ENCODE results near the gene TCIRG1. TPM values are rescaled to one million over a fixed set of nuclear protein-coding genes. Genes with fewer than 3 reads are reported as not detected.
"Not testable (repeated sequence)": the region's sequence is repeated elsewhere in the genome, so short reads cannot be mapped to it uniquely, and the experiment has no call there.

TCIRG1 gene
- total and polyA plus RNA-seq, 2 experiments from 2014 or later: 19.4 to 55.8 TPM

DNA sequence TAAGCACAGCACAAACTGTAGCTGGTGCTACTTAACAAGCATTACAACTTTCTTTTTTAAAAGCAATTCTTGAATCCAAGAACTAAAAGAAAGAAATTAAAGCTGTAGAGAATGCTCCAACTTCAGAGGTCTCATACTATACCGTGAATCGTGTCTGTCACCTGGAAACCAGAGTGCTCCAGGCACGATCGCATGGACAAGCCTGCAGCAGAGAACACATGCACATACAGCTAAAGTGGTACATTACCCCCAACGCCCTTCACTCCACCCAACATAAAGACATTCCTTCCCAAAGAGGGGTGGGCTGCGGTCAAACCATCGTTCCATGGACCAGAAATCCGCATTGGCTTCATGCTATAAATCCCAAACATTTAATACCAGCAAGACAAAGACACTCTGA is 50.9 kb downstream of the TCIRG1 start:
- peaks cover 3% of the 10 kb centered on the region for H3K36me3 ChIP-seq
- H3K27ac ChIP-seq: no peak overlapping the region
- TF ChIP-seq, protein P1, sequence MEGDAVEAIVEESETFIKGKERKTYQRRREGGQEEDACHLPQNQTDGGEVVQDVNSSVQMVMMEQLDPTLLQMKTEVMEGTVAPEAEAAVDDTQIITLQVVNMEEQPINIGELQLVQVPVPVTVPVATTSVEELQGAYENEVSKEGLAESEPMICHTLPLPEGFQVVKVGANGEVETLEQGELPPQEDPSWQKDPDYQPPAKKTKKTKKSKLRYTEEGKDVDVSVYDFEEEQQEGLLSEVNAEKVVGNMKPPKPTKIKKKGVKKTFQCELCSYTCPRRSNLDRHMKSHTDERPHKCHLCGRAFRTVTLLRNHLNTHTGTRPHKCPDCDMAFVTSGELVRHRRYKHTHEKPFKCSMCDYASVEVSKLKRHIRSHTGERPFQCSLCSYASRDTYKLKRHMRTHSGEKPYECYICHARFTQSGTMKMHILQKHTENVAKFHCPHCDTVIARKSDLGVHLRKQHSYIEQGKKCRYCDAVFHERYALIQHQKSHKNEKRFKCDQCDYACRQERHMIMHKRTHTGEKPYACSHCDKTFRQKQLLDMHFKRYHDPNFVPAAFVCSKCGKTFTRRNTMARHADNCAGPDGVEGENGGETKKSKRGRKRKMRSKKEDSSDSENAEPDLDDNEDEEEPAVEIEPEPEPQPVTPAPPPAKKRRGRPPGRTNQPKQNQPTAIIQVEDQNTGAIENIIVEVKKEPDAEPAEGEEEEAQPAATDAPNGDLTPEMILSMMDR (IDR thresholded peaks at IDR 0.05; ENCODE audit: low read depth, low read length): no peak

DNA sequence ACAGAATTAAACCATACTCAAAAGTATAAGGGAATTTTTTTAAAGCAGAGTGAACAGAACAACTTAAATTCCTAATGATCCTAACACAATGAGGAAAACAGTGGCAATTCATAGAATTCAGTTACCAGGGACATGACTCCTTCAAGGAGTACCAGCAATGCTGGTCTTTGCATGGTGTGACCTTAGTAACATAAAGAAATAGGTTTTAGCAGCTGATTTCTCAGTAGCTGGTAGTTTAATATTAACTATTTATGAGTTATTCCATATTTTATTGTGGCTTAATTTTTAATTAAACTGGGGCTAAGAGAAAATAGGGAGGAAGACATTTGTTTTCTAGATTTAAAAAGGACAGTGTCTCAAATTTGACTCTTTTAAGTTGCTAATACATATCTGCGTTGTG is 51.5 kb downstream of the TCIRG1 start:
- H3K9me3 ChIP-seq (ENCODE audit: low read depth): no peaks in the 10 kb centered on the region
- peaks cover 3% of the 10 kb centered on the region for H3K36me3 ChIP-seq
- H3K4me1 ChIP-seq (ENCODE audit: low read depth): peaks cover 3% of the 10 kb centered on the region
- no peak overlapping the region for H3K4me3 ChIP-seq
- TF ChIP-seq, protein P1 (IDR thresholded peaks at IDR 0.05; ENCODE audit: low read depth, low read length): no peak
- DNase-seq (ENCODE audit: low read depth in 1 of 2, low spot score in 1 of 2): no peak
- H3K27me3 ChIP-seq: no peaks in the 10 kb centered on the region
- H3K27ac ChIP-seq: no peak overlapping the region

More for the DNA sequence above, 50.9 kb downstream of the TCIRG1 start:
- H3K27me3 ChIP-seq: no peaks in the 10 kb centered on the region
- peaks cover 3% of the 10 kb centered on the region for H3K4me1 ChIP-seq (ENCODE audit: low read depth)
- DNase-seq (ENCODE audit: low read depth in 1 of 2, low spot score in 1 of 2): no peak
- no peak overlapping the region for H3K4me3 ChIP-seq
- H3K9me3 ChIP-seq (ENCODE audit: low read depth): no peaks in the 10 kb centered on the region

DNA sequence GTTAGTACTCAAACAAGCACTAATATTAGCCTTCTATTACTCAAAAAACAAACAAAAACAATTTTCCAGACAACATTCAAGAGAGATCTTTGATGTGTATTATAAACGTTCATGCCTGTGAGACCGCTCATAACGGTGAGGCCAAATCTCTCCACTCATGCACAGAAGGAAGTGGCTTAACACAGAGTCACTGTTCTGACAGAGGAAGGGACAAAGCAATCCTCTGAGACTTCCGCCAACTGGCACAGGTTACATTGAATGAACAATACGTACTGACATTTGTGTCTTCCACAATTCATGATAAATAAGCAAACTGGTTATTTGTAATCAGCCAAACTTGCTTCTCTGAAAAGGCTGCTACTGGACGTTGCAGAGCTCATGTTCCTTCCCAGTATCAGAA is 51.9 kb downstream of the TCIRG1 start:
- DNase-seq (ENCODE audit: low read depth in 1 of 2, low spot score in 1 of 2): no peak
- Histone ChIP-seq H3K36me3 (peaks cover 3% of the 10 kb centered on the region), H3K4me3 (no peak overlapping the region), H3K27ac (peak overlapping the region; percentile 12), H3K4me1 (ENCODE audit: low read depth) (peaks cover 3% of the 10 kb centered on the region), H3K9me3 (ENCODE audit: low read depth) (no peaks in the 10 kb centered on the region), H3K27me3 (no peaks in the 10 kb centered on the region)
- TF ChIP-seq, protein P1 (IDR thresholded peaks at IDR 0.05; ENCODE audit: low read depth, low read length): no peak

DNA sequence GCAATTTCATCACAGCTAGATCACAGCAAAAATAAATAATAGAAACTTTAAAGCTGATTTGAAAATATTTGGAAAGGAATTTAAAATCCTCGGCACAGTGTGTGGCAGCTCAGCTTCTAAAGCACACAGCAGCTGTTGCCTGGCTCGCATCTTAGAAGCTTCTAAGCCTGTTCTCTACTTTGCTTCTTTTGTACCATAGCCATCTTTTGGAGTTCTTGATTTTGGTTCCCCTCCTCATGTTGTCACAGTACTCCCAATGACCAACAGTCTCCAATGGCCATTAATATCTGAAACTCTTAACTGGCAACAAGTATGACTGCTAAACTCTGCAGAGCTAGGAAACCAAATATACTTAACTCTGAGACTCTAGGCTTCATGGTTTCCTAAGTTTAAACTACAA is 53.6 kb downstream of the TCIRG1 start:
- no peak for DNase-seq (ENCODE audit: low read depth in 1 of 2, low spot score in 1 of 2)
- no peaks in the 10 kb centered on the region for H3K27me3 ChIP-seq
- no peak overlapping the region for H3K27ac ChIP-seq
- no peak overlapping the region for H3K4me3 ChIP-seq
- no peaks in the 10 kb centered on the region for H3K9me3 ChIP-seq (ENCODE audit: low read depth)
- H3K4me1 ChIP-seq (ENCODE audit: low read depth): peaks cover 3% of the 10 kb centered on the region
- peaks cover 8% of the 10 kb centered on the region for H3K36me3 ChIP-seq
- TF ChIP-seq, protein P1 (IDR thresholded peaks at IDR 0.05; ENCODE audit: low read depth, low read length): no peak

DNA sequence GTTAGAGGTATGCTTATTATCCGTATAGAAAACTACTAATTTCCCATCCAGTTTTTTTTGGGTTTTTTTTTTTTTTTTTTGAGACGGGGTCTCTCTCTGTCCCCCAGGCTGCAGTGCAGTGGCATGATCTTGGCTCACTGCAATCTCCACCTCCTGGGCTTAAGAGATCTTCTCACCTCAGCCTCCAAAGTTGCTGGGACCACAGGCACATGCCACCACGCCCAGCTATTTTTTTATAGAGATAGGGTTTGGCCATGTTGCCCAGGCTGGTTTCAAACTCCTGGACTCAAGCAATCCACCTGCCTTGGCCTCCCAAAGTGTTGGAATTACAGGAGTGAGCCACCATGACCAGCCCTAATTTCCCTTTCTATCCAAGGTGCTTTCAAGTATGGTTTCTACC is 54.1 kb downstream of the TCIRG1 start:
- not testable (repeated sequence) for DNase-seq (ENCODE audit: low read depth in 1 of 2, low spot score in 1 of 2); H3K27ac ChIP-seq; H3K4me1 ChIP-seq (ENCODE audit: low read depth); H3K9me3 ChIP-seq (ENCODE audit: low read depth); H3K27me3 ChIP-seq; H3K4me3 ChIP-seq; H3K36me3 ChIP-seq

DNA sequence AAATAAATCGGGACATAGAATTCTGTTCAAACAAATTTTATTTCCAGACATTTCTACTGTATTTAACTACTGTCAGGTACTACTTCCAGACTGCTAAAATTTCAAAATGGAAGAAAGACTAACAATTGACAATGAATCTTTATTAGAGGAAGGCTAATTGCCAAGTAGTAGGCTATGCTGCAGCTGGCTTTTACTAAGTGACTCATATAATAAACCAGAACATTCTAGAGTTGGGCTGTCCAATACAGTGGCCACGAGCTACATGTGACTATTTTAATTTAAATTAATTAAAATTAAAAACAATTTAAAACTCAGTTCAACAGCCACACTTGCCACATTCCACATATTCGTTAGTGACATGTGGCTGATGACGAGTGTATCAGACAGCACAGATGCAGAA is 54.7 kb downstream of the TCIRG1 start:
- Histone ChIP-seq H3K4me3 (no peak overlapping the region), H3K27me3 (no peaks in the 10 kb centered on the region), H3K9me3 (ENCODE audit: low read depth) (no peaks in the 10 kb centered on the region), H3K4me1 (ENCODE audit: low read depth) (peaks cover 3% of the 10 kb centered on the region), H3K36me3 (peaks cover 8% of the 10 kb centered on the region), H3K27ac (no peak overlapping the region)
- TF ChIP-seq, protein P1 (IDR thresholded peaks at IDR 0.05; ENCODE audit: low read depth, low read length): no peak
- no peak for DNase-seq (ENCODE audit: low read depth in 1 of 2, low spot score in 1 of 2)
